Duodenal mucosa (tissue), 2 donors: ENCODE results near the gene DVL1.

ENCODE experiments used
- H3K27ac ChIP-seq: one replicate; pipeline ENCODE4 v1.7.0; 2013; ENCODE audit warnings: low read depth, low read length
- H3K27me3 ChIP-seq, 2 donors: one replicate each; pipeline ENCODE4 v1.7.0; 2013; ENCODE audit warnings: low read length in 2 of 2, control low read depth in 1 of 2; ENCODE audit not compliant: insufficient read depth in 2 of 2, control insufficient read depth in 1 of 2
- H3K36me3 ChIP-seq, 2 donors: one replicate each; pipeline ENCODE4 v1.7.0; 2013; ENCODE audit warnings: low read length in 2 of 2, control low read depth in 1 of 2; ENCODE audit not compliant: insufficient read depth in 2 of 2, control insufficient read depth in 1 of 2
- H3K4me1 ChIP-seq, 2 donors: one replicate each; pipeline ENCODE4 v1.7.0; 2013; ENCODE audit warnings: low read length in 2 of 2, control low read depth in 1 of 2; ENCODE audit not compliant: insufficient read depth in 2 of 2, control insufficient read depth in 1 of 2
- H3K4me3 ChIP-seq, 2 donors: one replicate each; pipeline ENCODE4 v1.7.0; 2013; ENCODE audit warnings: low read length in 2 of 2, low read depth in 1 of 2
- H3K9ac ChIP-seq, 2 donors: one replicate each; pipeline ENCODE4 v1.7.0; 2013; ENCODE audit warnings: low read length in 2 of 2, low read depth in 1 of 2
- H3K9me3 ChIP-seq, 2 donors: one replicate each; pipeline ENCODE4 v1.7.0; 2013; ENCODE audit warnings: low read length in 2 of 2, control low read depth in 1 of 2; ENCODE audit not compliant: control insufficient read depth in 1 of 2

Gene DVL1

DNA sequence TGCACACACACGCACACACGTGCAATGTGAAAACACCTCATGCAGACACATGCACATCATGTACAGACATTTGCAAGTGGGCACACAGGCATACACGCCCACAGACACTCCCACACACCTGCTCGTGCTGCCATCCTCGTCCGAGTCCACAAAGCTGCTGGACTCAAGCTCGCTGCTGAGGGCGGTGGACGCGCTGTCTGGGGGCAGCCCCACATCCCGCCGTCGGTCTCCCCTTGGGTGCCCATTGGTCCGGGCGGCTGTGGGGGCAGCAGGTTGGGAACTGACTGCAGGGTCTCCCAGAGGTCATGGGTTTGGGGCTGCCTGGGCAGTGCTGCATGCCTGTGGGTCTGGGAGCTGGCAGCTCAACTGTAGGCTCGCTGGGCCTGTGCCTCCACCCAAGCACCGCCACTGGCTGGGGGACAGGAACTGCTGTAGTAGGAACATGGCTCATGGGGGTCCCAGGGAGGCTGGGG is 7.6 kb downstream of the DVL1 start:
- H3K36me3 ChIP-seq: peaks cover 7 to 40% of the 10 kb centered on the region in 2 donors
- no peaks in the 10 kb centered on the region for H3K9me3 ChIP-seq
- no peak overlapping the region for H3K9ac ChIP-seq

DNA sequence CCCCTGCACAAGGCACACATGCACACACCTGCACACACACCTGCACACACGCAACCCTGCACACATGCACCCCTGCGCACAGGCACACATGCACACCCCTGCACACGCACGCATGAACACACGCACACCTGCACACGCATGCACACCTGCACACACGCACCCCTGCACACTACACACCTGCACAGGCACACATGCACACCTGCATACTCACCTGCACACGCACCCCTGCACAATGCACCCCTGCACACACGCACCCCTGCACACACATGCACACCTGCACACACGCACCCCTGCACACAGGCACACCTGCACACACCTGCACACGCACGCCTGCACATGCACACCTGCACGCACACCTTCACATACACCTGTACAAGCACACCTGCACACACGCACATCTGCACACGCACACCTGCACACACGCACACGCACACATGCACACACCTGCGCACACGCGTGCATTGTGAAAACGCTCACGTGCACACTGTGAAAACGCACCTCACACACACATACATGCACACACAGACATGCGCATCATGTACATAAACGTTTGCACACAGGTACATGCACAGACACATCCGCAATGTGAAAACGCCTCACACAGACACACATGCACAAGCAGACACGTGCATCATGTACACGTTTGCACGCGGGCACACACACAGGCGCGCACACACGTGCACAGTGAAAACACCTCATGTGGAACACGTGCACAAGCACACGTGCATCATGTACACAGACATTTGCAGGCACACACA is 8.2 kb downstream of the DVL1 start:
- Histone ChIP-seq H3K9me3 (no peaks in the 10 kb centered on the region), H3K4me1 (peaks cover 14 to 15% of the 10 kb centered on the region in 2 donors), H3K9ac (no peak overlapping the region), H3K36me3 (peaks cover 7 to 40% of the 10 kb centered on the region in 2 donors), H3K27ac (no peak overlapping the region), H3K27me3 (no peaks in the 10 kb centered on the region), H3K4me3 (no peak overlapping the region)

More for the DNA sequence above, 7.6 kb downstream of the DVL1 start:
- Histone ChIP-seq H3K4me3 (no peak overlapping the region), H3K27ac (no peak overlapping the region), H3K27me3 (no peaks in the 10 kb centered on the region), H3K4me1 (peaks cover 20 to 21% of the 10 kb centered on the region in 2 donors)

GRCh38 chr1:1340185-1340584 is 9.0 kb downstream of the DVL1 start:
- peaks cover 7% of the 10 kb centered on the region in 2 donors for H3K4me1 ChIP-seq
- no peaks in the 10 kb centered on the region for H3K27me3 ChIP-seq
- H3K9me3 ChIP-seq: no peaks in the 10 kb centered on the region
- H3K36me3 ChIP-seq: peaks cover 7 to 40% of the 10 kb centered on the region in 2 donors
- H3K27ac ChIP-seq: no peak overlapping the region
- H3K9ac ChIP-seq: no peak overlapping the region
- no peak overlapping the region for H3K4me3 ChIP-seq

GRCh38 chr1:1338278-1338677 is 10.9 kb downstream of the DVL1 start:
- H3K27me3 ChIP-seq: peaks cover 0 to 9% of the 10 kb centered on the region in 2 donors
- no peak overlapping the region for H3K4me3 ChIP-seq
- H3K9ac ChIP-seq: no peak overlapping the region
- no peak overlapping the region for H3K27ac ChIP-seq
- no peaks in the 10 kb centered on the region for H3K9me3 ChIP-seq
- peaks cover under 1 to 1% of the 10 kb centered on the region in 2 donors for H3K4me1 ChIP-seq
- peaks cover 7 to 40% of the 10 kb centered on the region in 2 donors for H3K36me3 ChIP-seq

- no peak overlapping the region for H3K27ac ChIP-seq
- no peak overlapping the region for H3K4me3 ChIP-seq
- no peaks in the 10 kb centered on the region for H3K9me3 ChIP-seq
- H3K27me3 ChIP-seq: peaks cover 0 to 13% of the 10 kb centered on the region in 2 donors
- no peak overlapping the region for H3K9ac ChIP-seq
- H3K36me3 ChIP-seq: peaks cover 7 to 40% of the 10 kb centered on the region in 2 donors
- peaks cover 6% of the 10 kb centered on the region in 2 donors for H3K4me1 ChIP-seq
These were observed 11.4 kb downstream of the DVL1 start for GRCh38 chr1:1337793-1338147.

DNA sequence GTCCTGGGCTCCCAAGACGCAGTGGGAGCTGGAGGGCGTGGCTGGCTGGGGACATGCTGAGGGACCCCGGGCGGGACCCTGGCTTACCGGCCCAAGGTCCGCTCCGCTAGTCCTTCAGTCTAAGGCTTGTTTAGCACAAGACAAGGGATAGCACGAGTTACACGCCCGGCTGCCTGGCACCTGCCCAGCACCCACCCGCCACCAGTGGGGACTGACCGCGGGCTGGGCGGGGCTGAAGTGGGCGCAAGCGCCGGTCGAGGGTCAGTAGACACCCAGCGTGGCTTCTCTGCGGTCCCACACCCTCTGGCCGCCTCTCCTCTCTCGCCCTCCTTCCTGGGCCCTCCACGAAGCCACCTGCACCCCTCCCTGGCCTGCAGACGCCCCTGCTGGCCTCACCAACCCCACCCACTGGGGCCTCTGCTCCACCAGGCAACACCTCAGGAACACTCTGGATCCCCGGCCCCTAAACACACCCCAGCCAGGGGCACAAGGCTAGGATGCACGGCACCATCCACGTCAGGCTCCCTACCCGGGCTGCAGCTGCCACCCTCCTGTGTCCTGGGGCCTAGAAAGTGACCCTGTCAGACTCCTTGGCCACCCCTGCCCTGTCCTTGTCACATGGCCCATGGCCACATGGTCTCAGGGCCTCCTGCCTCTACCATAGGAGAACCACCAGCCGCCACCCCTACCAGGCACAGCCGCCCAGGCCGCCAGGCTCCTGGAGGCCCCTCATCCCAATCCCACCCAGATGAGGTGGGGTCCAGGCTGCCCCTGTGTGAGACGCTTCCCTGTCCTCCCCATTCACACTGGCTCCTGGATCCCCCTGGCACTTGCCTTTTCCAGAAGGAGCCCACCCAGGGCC is 12.1 kb downstream of the DVL1 start:
- H3K27ac ChIP-seq: no peak overlapping the region
- H3K27me3 ChIP-seq: peaks cover 0 to 18% of the 10 kb centered on the region in 2 donors
- H3K9ac ChIP-seq: no peak overlapping the region
- peaks cover 7 to 40% of the 10 kb centered on the region in 2 donors for H3K36me3 ChIP-seq
- no peaks in the 10 kb centered on the region for H3K9me3 ChIP-seq
- H3K4me1 ChIP-seq: peaks cover 10 to 12% of the 10 kb centered on the region in 2 donors
- no peak overlapping the region for H3K4me3 ChIP-seq

DNA sequence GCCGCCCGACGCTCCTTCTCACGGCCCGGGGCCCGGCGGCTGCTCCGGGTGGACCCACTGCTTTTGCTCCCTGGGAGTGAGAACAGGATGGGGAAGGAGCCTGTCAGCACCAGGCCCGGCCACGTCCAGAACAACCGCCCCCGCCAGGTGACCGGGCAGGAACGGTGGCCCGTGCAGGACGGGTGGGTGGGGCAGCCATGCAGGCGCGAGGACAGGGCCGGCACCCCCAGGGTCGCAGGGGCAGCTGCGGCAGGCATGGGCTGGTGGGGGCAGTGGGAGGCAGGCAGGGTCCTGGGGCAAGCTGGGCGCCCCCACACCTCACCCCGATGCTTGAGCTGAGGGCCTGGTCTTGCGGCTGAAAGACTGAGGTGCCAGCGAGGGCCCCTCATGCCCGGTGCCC is 12.8 kb downstream of the DVL1 start:
- Histone ChIP-seq H3K4me3 (no peak overlapping the region), H3K4me1 (peaks cover 10 to 15% of the 10 kb centered on the region in 2 donors), H3K9ac (no peak overlapping the region), H3K27me3 (peaks cover 0 to 24% of the 10 kb centered on the region in 2 donors), H3K9me3 (no peaks in the 10 kb centered on the region), H3K27ac (no peak overlapping the region), H3K36me3 (peaks cover 5 to 35% of the 10 kb centered on the region in 2 donors)

DNA sequence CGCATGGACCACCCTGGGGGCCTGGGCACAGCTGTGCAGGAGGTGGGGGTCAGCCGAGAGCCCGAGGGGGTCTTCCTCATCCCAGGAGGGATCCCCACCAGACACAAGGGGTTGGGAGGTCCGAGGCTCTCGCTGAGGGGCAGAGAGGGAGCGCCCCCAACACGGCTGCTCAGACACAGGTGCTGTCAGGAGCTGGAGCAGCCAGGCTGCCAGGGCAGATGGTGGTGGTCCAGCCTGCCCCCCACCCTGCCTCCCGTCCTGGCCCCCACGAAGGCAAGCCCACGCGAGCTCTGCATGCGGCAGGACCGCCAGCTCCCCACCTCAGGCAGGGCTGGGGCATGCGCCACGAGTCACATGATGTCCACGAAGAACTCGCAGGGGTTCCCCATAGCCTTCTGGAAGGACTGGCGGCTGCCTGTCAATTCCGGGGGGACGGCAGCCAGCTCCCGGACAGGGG is 13.4 kb downstream of the DVL1 start:
- peaks cover 0 to 28% of the 10 kb centered on the region in 2 donors for H3K36me3 ChIP-seq
- no peak overlapping the region for H3K9ac ChIP-seq
- H3K27me3 ChIP-seq: peaks cover 0 to 30% of the 10 kb centered on the region in 2 donors
- peaks cover 10 to 18% of the 10 kb centered on the region in 2 donors for H3K4me1 ChIP-seq
- H3K27ac ChIP-seq: no peak overlapping the region
- H3K9me3 ChIP-seq: no peaks in the 10 kb centered on the region
- no peak overlapping the region for H3K4me3 ChIP-seq

- Histone ChIP-seq H3K9me3 (no peaks in the 10 kb centered on the region), H3K4me1 (peaks cover 10 to 18% of the 10 kb centered on the region in 2 donors), H3K36me3 (peaks cover 0 to 23% of the 10 kb centered on the region in 2 donors), H3K9ac (no peak overlapping the region), H3K27me3 (peaks cover 0 to 35% of the 10 kb centered on the region in 2 donors), H3K4me3 (no peak overlapping the region), H3K27ac (no peak overlapping the region)
These were observed 13.9 kb downstream of the DVL1 start for GRCh38 chr1:1335283-1335682.

- H3K27ac ChIP-seq: no peak overlapping the region
- no peak overlapping the region for H3K4me3 ChIP-seq
- H3K36me3 ChIP-seq: peaks cover 0 to 21% of the 10 kb centered on the region in 2 donors
These were observed 14.4 kb downstream of the DVL1 start for GRCh38 chr1:1334835-1335234.

More at GRCh38 chr1:1334835-1335234, 14.4 kb downstream of the DVL1 start:
- Histone ChIP-seq H3K9me3 (no peaks in the 10 kb centered on the region), H3K9ac (no peak overlapping the region), H3K4me1 (peaks cover 10 to 23% of the 10 kb centered on the region in 2 donors), H3K27me3 (peaks cover 0 to 35% of the 10 kb centered on the region in 2 donors)
